HCT116 (cell line): ENCODE results near the gene TNFRSF18. TPM values are rescaled to one million over a fixed set of nuclear protein-coding genes. Genes with fewer than 3 reads are reported as not detected.

ENCODE experiments used
- ATAC-seq: fragments of 200-7000 bp; cut with Tn5 transposase; 2 replicates; pipeline ENCODE4 v1.9.1; 2020; ENCODE audit warnings: mild to moderate bottlenecking, moderate library complexity
- BruUV-seq: library from RNA; stranded (reverse); fragments of 400-500 nt; replicated peaks from 2 replicates; lab custom pipeline; 2021; lab: Mats Ljungman, UMichigan
- CTCF ChIA-PET: fragments of 300-600 bp; sonication (Branson Sonifier 250); formaldehyde crosslinking; loops from one replicate; lab custom pipeline; 2021; ENCODE audit warnings: antibody characterized with exemption; lab: Charles Lee
- POLR2A ChIA-PET: fragments of 300-600, 350-600 bp; sonication (Branson Sonifier 250); formaldehyde crosslinking; loops from one replicate; lab custom pipeline; 2021; ENCODE audit warnings: antibody characterized with exemption; lab: Charles Lee
- RAD21 ChIA-PET, 2 experiments: fragments of 300-600 bp; sonication (Branson Sonifier 250); formaldehyde crosslinking; loops; one replicate each; lab custom pipeline; 2023; ENCODE audit warnings: low total read pairs in 2 of 2; ENCODE audit not compliant: uncharacterized antibody in 2 of 2, unreplicated experiment in 2 of 2, low non-redundant PET in 1 of 2; lab: Charles Lee
- DNase-seq: peaks from one replicate; pipeline ENCODE4 v3.0.0-alpha.2; 2010; ENCODE audit warnings: low read depth, low spot score
- H2AFZ ChIP-seq: fragments of 200-600 bp; shearing (Covaris generic), sonication (generic); 2 replicates; pipeline ENCODE4 v1.6.1; 2017; ENCODE audit warnings: low read depth, mixed run types, mixed read lengths, antibody characterized with exemption, low read length; ENCODE audit not compliant: poor library complexity, severe bottlenecking
- H3K27ac ChIP-seq: 2 replicates; pipeline ENCODE4 v1.5.1; 2012; ENCODE audit warnings: low read depth, low read length
- H3K27me3 ChIP-seq: fragments of 200-600 bp; sonication (generic); 2 replicates; pipeline ENCODE4 v1.6.1; 2016; ENCODE audit warnings: mixed run types, low read length, mixed read lengths; ENCODE audit not compliant: insufficient read depth
- H3K36me3 ChIP-seq, 2 experiments: fragments of 200-500 bp in 1 of 2; fragments of 200-600 bp in 1 of 2; sonication (Bioruptor generic) in 1 of 2; sonication (generic) in 1 of 2; 2 replicates each; pipeline versions ENCODE4 v1.5.1 to v1.6.1; 2014 to 2016; ENCODE audit warnings: low read length in 2 of 2, inconsistent platforms in 1 of 2, mixed read lengths in 1 of 2, mixed run types in 1 of 2; ENCODE audit not compliant: insufficient read depth in 2 of 2, control insufficient read depth in 1 of 2
- H3K4me1 ChIP-seq, 2 experiments: fragments of 200-600 bp in 1 of 2; sonication (generic) in 1 of 2; 2 replicates each; pipeline versions ENCODE4 v1.5.1 to v1.6.1; 2012 to 2017; ENCODE audit warnings: low read length in 2 of 2, inconsistent platforms in 1 of 2, mild to moderate bottlenecking in 1 of 2, mixed read lengths in 1 of 2, mixed run types in 1 of 2, moderate library complexity in 1 of 2; ENCODE audit not compliant: insufficient read depth in 2 of 2, control insufficient read depth in 1 of 2
- H3K4me2 ChIP-seq: fragments of 200-600 bp; sonication (generic); 2 replicates; pipeline ENCODE4 v1.6.1; 2017; ENCODE audit warnings: mixed run types, low read length, mixed read lengths
- H3K4me3 ChIP-seq, 2 experiments: fragments of 200-600 bp in 1 of 2; sonication (generic) in 1 of 2; replicated peaks in 1 of 2; 2 replicates each; pipeline ENCODE4 v1.5.1; 2011 to 2016; ENCODE audit warnings: low read length in 2 of 2, control low read depth in 1 of 2, low read depth in 1 of 2, mild to moderate bottlenecking in 1 of 2, mixed read lengths in 1 of 2, mixed run types in 1 of 2
- H3K79me2 ChIP-seq: fragments of 200-600 bp; sonication (generic); 2 replicates; pipeline ENCODE4 v1.6.1; 2017; ENCODE audit warnings: mild to moderate bottlenecking, mixed run types, low read length, moderate library complexity, mixed read lengths; ENCODE audit not compliant: insufficient read depth
- H3K9ac ChIP-seq: fragments of 200-600 bp; sonication (generic); 2 replicates; pipeline ENCODE4 v1.6.1; 2016; ENCODE audit warnings: low read length, mixed read lengths
- H3K9me2 ChIP-seq: fragments of 200-600 bp; sonication (generic), shearing (Covaris generic); 2 replicates; pipeline ENCODE4 v1.6.1; 2017; ENCODE audit warnings: mixed run types, mild to moderate bottlenecking, moderate library complexity; ENCODE audit not compliant: insufficient read depth
- H3K9me3 ChIP-seq, 2 experiments: fragments of 200-500 bp in 1 of 2; fragments of 200-600 bp in 1 of 2; sonication (Bioruptor generic) in 1 of 2; sonication (generic) in 1 of 2; 2 replicates each; pipeline ENCODE4 v1.6.1; 2014 to 2017; ENCODE audit warnings: low read length in 2 of 2, mixed read lengths in 2 of 2, inconsistent platforms in 1 of 2, low read depth in 1 of 2, mild to moderate bottlenecking in 1 of 2, mixed run types in 1 of 2, moderate library complexity in 1 of 2; ENCODE audit not compliant: control insufficient read depth in 1 of 2, insufficient read depth in 1 of 2
- H4K20me1 ChIP-seq: fragments of 200-600 bp; sonication (generic), shearing (Covaris generic); 2 replicates; pipeline ENCODE4 v1.6.1; 2017; ENCODE audit warnings: mixed run types, mild to moderate bottlenecking, moderate library complexity; ENCODE audit not compliant: insufficient read depth
- CBX3 ChIP-seq: IDR thresholded peaks from 2 replicates; pipeline ENCODE4 v1.6.1; 2012; ENCODE audit warnings: low read depth
- CEBPB ChIP-seq: IDR thresholded peaks from 2 replicates; pipeline ENCODE4 v1.6.1; 2012; ENCODE audit warnings: low read depth
- EGR1 ChIP-seq: IDR thresholded peaks from 2 replicates; pipeline ENCODE4 v1.6.1; 2012; ENCODE audit warnings: low read depth
- ELF1 ChIP-seq: IDR thresholded peaks from 2 replicates; pipeline ENCODE4 v1.6.1; 2012; ENCODE audit warnings: low read depth, borderline replicate concordance
- EZH2 ChIP-seq: fragments of 200-600 bp; sonication (generic); IDR thresholded peaks from 2 replicates; pipeline ENCODE4 v1.6.1; 2017; ENCODE audit warnings: antibody characterized with exemption, mixed run types
- EZH2phosphoT487 ChIP-seq: fragments of 200-600 bp; IDR thresholded peaks from 2 replicates; pipeline ENCODE4 v1.6.1; 2018; ENCODE audit warnings: antibody characterized with exemption, borderline replicate concordance
- POLR2A ChIP-seq: IDR thresholded peaks from 2 replicates; pipeline ENCODE4 v1.7.0; 2011; ENCODE audit warnings: borderline replicate concordance; ENCODE audit not compliant: insufficient read depth, insufficient read length; ENCODE audit errors: extremely low read depth
- POLR2AphosphoS5 ChIP-seq: IDR thresholded peaks from 2 replicates; pipeline ENCODE4 v1.6.1; 2011; ENCODE audit warnings: mild to moderate bottlenecking, low read depth, low read length, moderate library complexity
- REST ChIP-seq: IDR thresholded peaks from 2 replicates; pipeline ENCODE4 v1.6.1; 2012; ENCODE audit warnings: low read depth
- SIN3A ChIP-seq: IDR thresholded peaks from 2 replicates; pipeline ENCODE4 v1.6.1; 2012; ENCODE audit warnings: low read depth
- SRF ChIP-seq: IDR thresholded peaks from 2 replicates; pipeline ENCODE4 v1.6.1; 2012; ENCODE audit warnings: low read depth
- YY1 ChIP-seq: IDR thresholded peaks from 2 replicates; pipeline ENCODE4 v1.6.1; 2011; ENCODE audit warnings: low read length, low read depth, moderate library complexity, mild to moderate bottlenecking; ENCODE audit not compliant: insufficient replicate concordance; ENCODE audit errors: extremely low read depth
- ZNF274 ChIP-seq: fragments of 200-500 bp; sonication (Bioruptor generic); IDR thresholded peaks from 2 replicates; pipeline ENCODE4 v1.6.1; 2014; ENCODE audit warnings: mild to moderate bottlenecking, low read depth, low read length, inconsistent platforms
- intact Hi-C: fragments of 100-400 bp; cut with micrococcal nuclease; formaldehyde crosslinking; loops from 2 replicates; pipeline ENCODE4 v1.10.0; 2022
- total RNA-seq: library from RNA; stranded (reverse); gene quantifications from one replicate; pipeline ENCODE4 v1.2.1, GENCODE V29; 2021; ENCODE audit not compliant: unreplicated experiment
- TF ChIP-seq, protein P1 (sequence below): IDR thresholded peaks from 2 replicates; pipeline ENCODE4 v1.6.1; 2012
- TF ChIP-seq, protein P2 (sequence below): IDR thresholded peaks from 2 replicates; pipeline ENCODE4 v1.6.1; 2011; ENCODE audit warnings: mild to moderate bottlenecking, low read length, moderate library complexity; ENCODE audit not compliant: insufficient replicate concordance; ENCODE audit errors: extremely low read depth
- TF ChIP-seq, protein P3 (sequence below): IDR thresholded peaks from 2 replicates; pipeline ENCODE4 v1.6.1; 2012

The TNFRSF18 gene
- total RNA-seq, 1 experiment from 2014 or later: 56.2 TPM

GRCh38 chr1:1204425-1204920, 1.9 kb downstream of the TNFRSF18 start (continued):
- TF ChIP-seq ZNF274 (no peak), CEBPB (no peak), YY1 (no peak)

GRCh38 chr1:1203561-1204424, 2.6 kb downstream of the TNFRSF18 start:
- no peaks in the 10 kb centered on the region for H3K9me3 ChIP-seq
- peaks cover 8% of the 10 kb centered on the region; the same call in 1 of the 2 replicates for H3K79me2 ChIP-seq
- no peak overlapping the region for H3K9ac ChIP-seq
- H3K27me3 ChIP-seq: no peaks in the 10 kb centered on the region
- no peaks in the 10 kb centered on the region for H4K20me1 ChIP-seq
- ChIA-PET POLR2A (no interaction called here), CTCF (no interaction called here), RAD21 (no interaction called here)
- H3K36me3 ChIP-seq: no peaks in the 10 kb centered on the region
- H3K4me3 ChIP-seq: no peak overlapping the region
- H2AFZ ChIP-seq: no peak overlapping the region
- intact Hi-C loops: no loop called here
- ATAC-seq (no peak), DNase-seq (no peak)
- peaks cover 25 to 38% of the 10 kb centered on the region in 2 experiments for H3K4me1 ChIP-seq
- H3K27ac ChIP-seq: no peak overlapping the region
- BruUV-seq: TSS peak; percentile 72
- no peak overlapping the region for H3K4me2 ChIP-seq
- H3K9me2 ChIP-seq: no peaks in the 10 kb centered on the region
- TF ChIP-seq YY1 (no peak), POLR2A (no peak), SIN3A (no peak), REST (no peak), POLR2AphosphoS5 (no peak), EZH2phosphoT487 (no peak), ZNF274 (no peak), ELF1 (no peak), SRF (no peak), EZH2 (no peak), CBX3 (no peak), CEBPB (no peak), EGR1 (no peak)
- TF ChIP-seq, protein P1, sequence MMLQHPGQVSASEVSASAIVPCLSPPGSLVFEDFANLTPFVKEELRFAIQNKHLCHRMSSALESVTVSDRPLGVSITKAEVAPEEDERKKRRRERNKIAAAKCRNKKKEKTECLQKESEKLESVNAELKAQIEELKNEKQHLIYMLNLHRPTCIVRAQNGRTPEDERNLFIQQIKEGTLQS: no peak
- TF ChIP-seq, protein P2, sequence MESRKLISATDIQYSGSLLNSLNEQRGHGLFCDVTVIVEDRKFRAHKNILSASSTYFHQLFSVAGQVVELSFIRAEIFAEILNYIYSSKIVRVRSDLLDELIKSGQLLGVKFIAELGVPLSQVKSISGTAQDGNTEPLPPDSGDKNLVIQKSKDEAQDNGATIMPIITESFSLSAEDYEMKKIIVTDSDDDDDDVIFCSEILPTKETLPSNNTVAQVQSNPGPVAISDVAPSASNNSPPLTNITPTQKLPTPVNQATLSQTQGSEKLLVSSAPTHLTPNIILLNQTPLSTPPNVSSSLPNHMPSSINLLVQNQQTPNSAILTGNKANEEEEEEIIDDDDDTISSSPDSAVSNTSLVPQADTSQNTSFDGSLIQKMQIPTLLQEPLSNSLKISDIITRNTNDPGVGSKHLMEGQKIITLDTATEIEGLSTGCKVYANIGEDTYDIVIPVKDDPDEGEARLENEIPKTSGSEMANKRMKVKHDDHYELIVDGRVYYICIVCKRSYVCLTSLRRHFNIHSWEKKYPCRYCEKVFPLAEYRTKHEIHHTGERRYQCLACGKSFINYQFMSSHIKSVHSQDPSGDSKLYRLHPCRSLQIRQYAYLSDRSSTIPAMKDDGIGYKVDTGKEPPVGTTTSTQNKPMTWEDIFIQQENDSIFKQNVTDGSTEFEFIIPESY: no peak
- TF ChIP-seq, protein P3, sequence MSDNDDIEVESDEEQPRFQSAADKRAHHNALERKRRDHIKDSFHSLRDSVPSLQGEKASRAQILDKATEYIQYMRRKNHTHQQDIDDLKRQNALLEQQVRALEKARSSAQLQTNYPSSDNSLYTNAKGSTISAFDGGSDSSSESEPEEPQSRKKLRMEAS: no peak
